DMS114 treated with DMSO at 0.1 percent for 48 hours (cell line): ENCODE measurements around the gene COQ8B.
A peak's percentile ranks its signal among the peaks of the same experiment; 100 is the strongest.
"Not testable (repeated sequence)": the region's sequence is repeated elsewhere in the genome, so short reads cannot be mapped to it uniquely, and the experiment has no call there.

Experiments
- DNase-seq: peaks from one replicate; lab custom pipeline; 2025; ENCODE audit not compliant: unreplicated experiment; lab: John Stamatoyannopoulos, UW

COQ8B gene

DNA sequence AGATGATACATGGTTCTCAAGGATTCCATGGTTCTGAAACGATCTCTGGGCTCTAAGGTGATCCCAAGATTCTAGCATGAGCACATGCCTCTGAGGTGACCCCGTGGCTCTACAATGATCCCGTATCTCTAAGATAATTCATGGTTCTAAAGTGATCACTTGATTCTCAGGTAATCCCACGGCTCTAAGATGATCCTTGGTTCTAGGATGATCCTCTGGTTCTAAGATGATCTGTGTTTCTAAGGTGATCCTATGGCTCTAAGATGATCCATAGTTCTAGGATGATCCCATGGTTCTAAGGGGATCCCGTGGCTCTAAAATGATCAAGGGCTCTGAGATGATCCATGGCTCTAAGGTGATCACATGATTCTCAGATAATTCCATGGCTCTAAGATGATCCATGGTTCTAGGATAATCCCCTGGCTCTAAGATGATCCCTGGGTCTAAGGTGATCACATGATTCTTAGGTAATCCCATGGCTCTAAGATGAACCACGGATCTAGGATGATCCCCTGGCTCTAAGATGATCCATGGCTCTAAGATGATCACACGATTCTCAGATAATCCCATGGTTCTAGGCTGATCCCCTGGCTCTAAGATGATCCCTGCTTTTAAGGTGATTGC is 47.6 kb downstream of the COQ8B start:
- DNase-seq, result no peak

DNA sequence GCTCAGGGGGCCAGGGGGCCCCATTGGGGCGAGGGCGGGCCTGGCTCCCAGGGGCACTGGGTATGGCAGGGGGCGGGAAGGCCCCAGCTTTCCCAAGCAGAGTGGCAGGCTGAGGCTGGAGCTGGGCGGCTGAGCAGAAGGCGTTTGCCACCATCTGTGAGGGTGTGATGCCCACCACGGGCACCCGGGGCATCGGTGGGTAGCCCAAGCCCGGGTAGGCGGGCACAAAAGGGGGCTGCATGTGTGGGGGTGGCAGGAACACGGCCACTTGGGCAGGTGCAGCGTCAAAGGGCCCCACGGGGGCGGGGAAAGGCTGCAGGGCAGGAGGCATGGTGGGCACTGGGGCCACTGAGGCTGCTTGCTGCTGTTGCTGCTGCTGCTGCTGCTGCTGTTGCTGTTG is 49.1 kb downstream of the COQ8B start:
- no peak for DNase-seq

DNA sequence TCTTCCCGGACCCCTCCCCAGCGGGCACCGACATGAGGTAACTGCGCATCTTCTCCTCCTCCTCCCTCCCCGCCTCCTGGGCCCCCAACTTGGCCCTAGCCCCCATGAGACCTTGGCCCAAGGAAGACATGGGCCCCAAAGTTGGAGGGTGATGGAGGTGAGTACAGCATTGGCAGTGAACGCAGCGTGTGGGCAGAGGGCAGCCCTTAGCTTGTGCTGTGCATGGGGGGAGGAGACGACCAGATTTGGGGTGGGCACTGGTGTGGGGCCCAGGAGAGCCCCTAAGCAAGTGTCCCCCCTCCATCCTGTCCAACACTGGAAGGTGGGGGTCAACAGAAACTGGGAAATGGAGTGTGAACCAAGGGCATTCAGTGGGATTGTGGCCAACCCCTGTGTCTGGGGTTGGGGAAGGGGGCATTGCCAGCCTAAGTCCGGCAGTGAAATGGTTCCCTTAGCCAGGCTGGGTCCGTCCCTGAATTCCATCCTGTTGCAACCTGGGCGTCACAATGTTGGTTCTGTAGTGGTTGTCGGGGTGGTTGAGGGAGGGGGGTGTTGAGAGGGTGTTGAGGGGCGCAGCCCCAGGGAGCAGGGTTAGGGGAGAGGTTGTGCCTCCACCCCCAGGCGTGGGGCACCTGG is 49.8 kb downstream of the COQ8B start:
- DNase-seq, result no peak

DNA sequence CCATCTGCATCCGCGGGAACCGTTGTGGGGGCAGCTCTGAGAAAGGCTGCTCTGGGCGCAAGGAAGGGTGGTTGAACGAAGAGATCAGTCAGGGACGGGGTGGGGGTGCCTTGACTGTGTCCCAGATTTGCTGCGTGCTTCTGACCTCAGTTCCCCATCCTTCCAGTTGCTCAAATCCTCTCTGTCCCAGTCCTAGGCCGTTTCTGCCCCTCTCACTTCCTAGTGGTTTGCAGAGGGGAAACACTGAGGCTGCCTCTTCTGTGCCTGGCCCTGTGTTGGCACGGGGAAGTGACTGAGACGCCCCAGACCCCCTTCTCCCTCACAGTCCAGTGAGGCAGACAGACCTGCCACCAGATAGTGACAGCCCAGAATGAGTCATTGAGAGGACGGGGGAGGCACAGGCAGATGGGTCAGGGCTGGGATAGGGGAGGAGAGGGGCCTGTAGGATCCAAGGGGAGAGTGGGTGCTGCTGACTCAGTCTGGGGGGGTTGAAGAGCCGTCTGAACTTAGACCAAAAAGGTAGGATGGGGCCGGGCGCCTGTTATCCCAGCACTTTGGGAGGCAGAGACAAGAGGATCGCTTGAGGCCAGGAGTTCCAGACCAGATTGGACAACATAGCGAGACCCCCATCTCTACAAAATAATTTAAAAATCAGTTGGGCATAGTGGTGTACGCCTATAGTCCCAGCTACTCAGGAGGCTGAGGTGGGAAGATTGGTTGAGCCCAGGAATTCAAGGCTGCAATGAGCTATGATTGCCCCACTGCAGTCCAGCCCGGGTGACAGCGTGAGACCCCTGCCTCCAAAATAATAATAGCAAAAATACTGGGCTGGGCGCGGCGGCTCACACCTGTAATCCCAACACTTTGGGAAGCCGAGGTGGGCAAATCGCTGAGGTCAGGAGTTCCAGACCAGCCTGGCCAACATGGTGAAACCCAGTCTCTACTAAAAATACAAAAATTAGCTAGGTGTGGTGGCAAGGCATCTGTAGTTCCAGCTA is 52.7 kb downstream of the COQ8B start:
- no peak for DNase-seq

DNA sequence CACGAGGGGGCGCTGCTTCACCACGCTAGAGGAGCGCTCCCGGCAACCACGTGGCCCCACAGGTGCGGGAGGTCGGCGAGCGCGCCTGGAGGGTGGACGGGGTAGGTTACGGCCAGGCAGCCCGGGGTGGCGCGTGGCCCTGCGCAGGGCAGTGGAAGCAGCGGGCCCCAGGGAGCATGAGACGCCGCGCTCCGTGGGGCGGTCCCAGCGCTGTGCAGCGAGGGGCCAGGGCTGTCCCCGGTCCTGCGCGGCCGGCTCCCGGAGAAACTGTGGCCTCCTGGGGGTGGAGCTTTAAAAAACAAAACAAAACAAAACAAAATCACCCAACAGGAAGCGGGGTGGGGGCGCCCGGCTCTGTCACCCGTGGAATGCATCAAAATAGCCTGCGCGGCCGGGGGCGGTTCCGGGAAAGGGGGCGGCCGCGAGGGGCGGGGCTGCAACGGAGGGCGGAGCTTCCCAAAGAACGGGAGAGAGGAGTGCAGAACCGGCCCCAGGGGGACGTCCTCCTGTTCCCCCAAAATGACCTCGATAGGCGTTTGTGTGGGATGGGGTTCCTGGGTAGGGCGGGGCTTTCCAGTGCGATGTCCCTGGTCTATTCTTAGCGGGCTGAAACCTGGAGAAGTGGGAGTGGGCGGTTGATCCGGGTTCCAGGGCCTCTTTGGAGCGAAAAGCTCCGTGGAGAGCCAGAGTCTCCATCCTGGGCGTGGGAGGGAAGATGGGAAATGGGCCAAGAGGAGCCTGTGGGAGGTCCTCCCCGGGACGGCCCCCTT is 53.6 kb downstream of the COQ8B start:
- peak; percentile 38 for DNase-seq

DNA sequence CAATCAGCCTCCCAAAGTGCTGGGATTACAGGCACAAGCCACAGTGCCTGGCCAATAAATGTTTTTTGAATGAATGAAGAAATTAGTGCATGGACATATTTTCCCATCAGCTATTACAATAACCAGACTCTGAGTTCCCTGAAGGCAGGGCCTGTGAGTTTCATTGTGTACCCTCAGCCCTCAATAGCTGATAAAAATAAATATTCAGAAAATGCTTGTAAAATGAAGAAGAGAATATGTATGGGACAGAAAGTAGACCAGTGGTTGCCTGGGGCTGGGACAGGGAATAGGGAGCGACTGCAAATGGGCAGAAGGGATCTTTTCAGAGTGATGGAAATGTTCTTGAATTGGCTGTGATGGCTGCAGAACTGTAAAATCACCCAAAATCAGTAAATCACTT is 55.1 kb downstream of the COQ8B start:
- DNase-seq, result no peak

DNA sequence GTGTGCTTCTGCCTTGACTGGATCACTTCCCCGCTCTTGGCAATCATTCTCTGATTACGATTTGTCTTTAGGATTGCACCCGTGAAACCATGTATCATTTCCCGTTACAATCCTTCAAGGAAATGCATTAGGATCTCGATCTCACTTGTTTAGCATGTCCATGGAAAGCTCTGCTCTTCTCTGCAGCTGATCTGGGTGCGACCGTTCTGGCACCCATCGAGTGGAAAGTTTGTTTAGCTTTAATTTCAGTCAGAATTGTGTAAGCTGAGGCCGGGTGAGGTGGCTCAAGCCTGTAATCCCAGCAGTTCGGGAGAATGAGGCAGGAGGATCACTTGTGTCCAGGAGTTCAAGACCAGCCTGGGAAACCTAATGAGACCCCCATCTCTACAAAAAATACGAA is 57.1 kb downstream of the COQ8B start:
- no peak for DNase-seq

DNA sequence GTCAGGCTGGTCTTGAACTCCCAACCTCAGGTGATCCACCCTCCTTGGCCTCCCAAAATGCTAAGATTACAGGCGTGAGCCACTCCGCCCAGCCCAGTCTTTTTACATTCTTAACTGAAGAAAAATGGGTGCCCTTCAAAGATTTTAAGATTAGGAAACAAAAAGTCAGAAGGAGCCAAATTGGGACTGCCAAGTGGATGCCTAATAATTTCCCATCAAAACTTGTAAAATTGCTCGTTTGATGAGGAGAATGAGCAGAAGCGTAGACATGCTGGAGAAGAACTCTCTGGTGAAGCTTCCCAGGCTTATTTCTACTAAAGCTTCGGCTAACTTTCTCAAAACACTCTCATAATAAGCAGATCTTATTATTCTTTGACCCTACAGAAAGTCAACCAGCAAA is 57.6 kb downstream of the COQ8B start:
- no peak for DNase-seq

DNA sequence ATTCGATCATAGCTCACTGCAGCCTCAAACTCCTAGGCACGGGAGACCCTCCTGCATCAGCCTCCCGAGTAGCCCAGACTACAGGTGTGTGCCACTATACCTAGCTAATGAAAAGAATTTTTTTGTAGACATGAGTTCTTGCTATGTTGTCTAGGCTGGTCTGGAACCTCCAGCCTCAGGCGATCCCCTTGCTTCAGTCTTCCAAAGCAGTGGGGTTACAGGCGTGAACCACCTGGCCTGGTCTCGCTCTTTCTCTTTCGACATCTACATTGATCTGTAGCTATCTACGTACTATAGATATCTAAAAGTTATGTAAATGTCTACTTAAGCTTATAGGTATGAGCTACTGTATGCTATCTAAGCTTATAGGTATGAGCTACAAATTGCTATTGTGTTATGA is 58.7 kb downstream of the COQ8B start:
- no peak for DNase-seq

DNA sequence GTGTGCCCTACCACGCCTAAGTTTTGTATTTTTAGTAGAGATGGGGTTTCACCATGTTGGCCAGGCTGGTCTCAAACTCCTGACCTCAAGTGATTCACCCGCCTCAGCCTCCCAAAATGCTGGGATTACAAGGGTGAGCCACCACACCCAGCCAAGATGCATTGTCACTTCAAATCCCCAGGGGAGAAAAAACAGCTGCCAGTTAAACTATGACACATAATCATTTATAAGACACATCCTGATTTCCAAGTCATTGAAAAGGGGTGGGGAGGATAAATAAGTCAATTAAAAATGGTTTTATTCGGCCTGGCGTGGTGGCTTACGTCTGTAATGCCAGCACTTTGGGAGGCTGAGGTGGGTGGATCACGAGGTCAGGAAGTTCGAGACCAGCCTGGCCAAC is 61.0 kb downstream of the COQ8B start:
- DNase-seq, result not testable (repeated sequence)

DNA sequence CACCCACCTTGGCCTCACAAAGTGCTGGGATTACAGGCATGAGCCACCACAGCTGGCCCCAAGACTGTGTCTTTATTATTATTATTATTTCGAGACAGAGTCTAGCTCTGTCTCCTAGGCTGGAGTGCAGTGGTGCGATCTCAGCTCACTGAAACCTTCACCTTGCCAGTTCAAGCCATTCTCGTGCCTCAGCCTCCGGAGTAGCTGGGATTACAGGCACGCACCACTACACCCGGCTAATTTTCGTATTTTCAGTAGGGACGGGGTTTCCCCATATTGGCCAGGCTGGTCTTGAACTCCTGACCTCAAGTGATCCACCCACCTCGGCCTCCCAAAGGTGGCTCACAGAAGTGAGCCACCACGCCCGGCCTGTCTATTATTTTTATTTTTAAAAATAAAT is 64.4 kb downstream of the COQ8B start:
- not testable (repeated sequence) for DNase-seq

DNA sequence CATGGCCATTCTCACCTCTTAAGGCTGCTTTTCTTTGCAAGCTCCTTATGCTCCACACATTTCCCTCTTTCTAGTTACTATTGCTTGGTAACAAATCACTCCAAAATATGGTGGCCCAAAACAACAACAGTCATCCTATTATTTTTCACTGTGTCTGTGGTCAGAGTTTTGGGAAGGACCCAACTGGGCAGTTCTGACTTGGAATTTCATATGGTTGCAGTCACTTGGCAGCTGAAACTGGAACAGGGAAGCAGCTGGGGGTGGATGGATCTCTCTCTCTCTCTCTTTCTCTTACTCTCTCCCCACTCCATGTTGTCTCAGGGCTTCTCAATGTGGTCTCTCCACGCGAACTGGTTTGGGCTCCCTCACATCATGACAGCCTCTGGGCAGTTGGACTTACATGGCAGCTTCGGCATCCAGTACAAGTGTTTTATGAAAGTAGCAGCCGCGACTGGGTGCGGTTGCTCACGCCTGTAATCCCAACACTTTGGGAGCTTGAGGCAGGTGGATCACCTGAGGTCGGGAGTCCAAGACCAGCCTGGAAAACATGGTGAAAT is 65.9 kb downstream of the COQ8B start:
- DNase-seq, result no peak

DNA sequence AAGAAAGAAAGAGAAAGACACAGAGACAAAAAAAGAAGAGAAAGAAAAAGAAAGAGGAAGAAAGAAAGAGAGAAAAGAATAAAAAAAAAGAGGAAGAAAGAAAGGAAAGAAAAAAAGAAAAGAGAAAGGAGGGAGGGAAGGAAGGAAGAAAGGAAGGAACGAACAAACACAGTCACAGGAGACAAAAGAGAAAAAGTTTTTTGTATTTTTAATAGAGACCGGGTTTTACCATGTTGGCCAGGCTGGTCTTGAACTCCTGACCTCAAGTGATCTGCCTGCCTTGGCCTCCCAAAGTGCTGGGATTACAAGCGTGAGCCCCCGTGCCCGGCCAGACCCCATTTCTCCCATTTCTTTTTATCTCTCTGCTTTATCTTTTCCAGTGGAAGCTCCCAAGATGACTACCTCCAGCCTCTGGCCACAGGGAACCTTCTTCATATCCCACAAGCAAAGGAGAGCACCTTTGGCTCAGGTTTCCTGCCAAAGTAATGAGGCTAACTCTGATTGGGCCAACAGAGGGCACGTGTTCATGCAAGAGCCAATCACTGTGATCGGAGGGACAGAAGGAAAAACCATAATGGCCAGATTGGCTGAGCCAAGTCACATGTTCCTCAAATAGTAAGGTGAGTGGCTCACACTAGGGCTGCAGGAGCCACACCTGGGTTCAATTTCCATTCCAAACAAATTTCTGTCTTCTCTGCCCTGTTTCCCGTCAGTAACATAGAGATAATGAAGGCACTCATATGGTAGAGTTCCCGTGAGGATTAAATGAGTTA is 66.6 kb downstream of the COQ8B start:
- DNase-seq, result not testable (repeated sequence)

DNA sequence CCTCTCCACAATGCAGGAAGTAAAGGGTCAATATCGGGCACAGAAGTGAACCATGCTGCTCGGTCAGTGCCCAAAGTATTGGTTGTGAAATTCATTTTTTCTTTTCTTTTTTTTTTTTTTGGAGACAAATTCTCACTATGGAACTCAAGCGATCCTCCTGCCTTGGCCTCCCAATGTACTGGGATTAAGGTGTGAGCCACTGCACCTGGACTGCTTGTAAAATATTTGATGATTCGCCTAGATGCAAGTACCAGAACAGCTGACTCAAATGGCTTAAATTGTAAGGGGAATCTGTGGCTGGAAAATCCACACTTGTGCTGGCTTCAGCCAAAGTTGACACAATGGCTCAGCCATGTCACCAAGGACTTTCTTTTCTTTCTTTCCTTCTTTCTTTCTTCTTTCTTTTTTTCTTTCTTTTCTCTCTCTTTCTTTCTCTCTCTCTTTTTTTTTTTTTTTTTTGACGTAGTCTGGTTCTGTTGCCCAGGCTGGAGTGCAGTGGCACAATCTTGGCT is 69.9 kb downstream of the COQ8B start:
- no peak for DNase-seq

DNA sequence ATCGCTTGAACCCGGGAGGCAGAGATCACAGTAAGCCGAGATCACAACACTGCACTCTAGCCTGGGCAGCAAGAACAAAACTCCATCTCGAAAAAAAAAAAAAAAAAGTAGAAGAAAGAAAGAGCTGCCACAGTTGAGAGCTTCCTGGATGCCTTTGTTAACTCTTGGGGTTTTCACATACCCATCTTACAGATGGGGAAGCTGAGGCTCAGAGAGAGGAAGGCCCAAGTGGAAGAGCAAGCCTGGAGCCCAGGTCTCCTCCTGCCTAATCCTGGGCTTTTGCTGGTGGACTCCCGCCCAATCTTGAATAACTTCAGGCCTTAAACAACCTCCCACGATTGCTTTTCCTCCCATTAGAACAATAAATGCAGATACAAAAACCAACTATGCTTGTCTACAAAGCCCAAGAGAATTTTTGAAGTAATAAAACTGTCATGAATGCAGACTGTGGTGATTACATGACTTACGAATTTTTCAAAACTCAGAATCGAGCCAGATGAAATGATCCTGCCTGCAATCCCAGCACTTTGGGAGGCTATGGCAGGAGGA is 73.9 kb downstream of the COQ8B start:
- DNase-seq, result no peak

DNA sequence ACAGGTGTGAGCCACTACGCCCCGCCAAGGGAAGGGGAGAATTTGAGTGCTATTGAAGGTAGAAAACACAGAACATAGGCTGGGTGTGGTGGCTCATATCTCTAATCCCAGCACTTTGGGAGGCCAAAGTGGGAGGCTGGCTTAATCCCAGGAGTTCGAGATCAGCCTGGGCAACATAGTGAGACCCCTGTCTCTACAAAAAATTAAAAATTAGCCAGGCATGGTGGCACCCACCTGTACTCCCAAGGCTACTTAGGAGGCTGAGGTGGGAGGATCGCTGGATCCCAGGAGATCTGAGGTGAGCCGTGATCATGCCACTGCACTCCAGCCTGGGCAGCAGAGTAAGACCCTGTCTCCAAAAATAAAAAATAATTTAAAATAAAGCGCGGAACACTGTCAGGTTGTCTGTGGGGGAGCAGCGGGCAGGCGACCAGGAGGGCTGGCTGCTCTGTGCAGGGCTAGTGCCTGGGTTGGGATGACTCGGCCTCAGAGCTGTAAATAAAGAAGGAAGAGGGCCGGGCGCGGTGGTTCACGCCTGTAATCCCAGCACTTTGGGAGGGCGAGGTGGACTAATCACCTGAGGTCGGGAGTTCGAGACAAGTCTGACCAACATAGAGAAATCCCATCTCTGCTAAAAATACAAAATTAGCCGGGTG is 74.5 kb downstream of the COQ8B start:
- no peak for DNase-seq
